Activated CD4-positive, alpha-beta T cell treated with anti-CD3 and anti-CD28 coated beads, Interleukin-2, amount 50 U/mL, for 24 hours (primary cell): Measurements from ENCODE around the gene STARD3.

ENCODE experiments used
- DNase-seq, 2 donors: peaks; one replicate each; pipeline ENCODE4 v3.0.0-alpha.2; 2020; ENCODE audit warnings: low read depth in 1 of 2, low spot score in 1 of 2

Gene STARD3

GRCh38 chr17:39658346-39658745 lies 21.4 kb downstream of the STARD3 start:
- no peak for DNase-seq

DNA sequence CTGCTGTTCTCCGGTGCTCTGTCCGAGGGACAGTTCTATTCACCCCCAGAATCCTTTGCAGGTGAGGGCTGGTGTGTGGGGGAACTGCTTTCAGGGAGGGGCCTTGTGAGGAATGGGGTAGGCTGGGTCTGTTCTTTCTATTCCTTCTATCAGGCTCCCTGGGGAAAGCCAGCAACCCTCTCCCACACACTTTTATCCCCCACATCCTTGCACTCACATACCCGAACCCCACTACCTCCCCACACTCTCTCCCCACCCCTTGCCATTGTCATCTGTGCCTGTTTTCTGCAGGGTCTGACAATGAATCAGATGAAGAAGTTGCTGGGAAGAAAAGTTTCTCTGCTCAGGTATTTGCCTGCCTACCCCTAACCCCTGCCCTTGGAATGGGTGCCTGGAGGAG lies 21.8 kb downstream of the STARD3 start:
- DNase-seq: no peak

- DNase-seq: no peak
Measured at GRCh38 chr17:39659279-39660010, 22.5 kb downstream of the STARD3 start.

GRCh38 chr17:39660011-39660360 lies 23.0 kb downstream of the STARD3 start:
- DNase-seq: no peak

DNA sequence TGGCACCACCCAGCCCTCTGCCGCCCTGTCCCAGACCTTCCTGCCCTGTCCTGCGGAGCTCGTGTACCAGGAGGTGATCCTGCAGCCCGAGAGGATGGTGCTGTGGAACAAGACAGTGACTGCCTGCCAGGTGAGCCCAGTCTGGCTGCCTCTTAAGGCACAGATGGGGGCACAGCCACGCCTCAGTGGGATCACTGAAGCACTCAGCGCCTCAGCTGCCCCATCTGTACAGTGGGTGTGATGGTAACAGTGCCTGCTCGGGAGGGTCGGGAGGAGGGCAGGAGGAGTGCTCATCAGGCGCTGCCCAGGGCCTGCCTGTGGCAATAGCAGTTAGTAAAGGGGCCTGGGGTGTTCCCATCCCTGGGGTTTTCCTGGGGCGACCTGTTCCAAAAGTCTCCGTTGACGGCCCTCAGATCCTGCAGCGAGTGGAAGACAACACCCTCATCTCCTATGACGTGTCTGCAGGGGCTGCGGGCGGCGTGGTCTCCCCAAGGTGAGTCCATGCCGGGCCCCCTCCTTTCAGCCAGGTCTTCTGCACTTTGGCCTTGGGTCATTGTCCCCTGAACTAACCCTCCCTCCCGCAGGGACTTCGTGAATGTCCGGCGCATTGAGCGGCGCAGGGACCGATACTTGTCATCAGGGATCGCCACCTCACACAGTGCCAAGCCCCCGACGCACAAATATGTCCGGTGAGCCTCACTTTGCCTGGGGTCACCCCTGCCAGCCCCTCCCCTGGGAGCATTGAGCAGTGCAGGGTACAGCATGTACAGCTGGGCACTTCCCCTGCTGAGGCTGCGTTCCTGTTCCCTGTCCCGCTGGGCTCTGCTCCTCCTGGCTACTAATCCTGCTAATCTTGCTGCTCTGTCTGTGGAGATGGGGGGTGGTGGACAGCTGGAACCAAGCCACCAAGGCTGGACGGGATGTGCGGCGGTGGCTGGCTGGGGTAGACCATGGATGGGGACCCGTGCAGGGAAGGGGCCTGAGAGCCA lies 23.7 kb downstream of the STARD3 start:
- DNase-seq: no peak

- DNase-seq: no peak
Measured at GRCh38 chr17:39661744-39662541, 25.0 kb downstream of the STARD3 start.

GRCh38 chr17:39662551-39663339 lies 25.8 kb downstream of the STARD3 start:
- no peak for DNase-seq

DNA sequence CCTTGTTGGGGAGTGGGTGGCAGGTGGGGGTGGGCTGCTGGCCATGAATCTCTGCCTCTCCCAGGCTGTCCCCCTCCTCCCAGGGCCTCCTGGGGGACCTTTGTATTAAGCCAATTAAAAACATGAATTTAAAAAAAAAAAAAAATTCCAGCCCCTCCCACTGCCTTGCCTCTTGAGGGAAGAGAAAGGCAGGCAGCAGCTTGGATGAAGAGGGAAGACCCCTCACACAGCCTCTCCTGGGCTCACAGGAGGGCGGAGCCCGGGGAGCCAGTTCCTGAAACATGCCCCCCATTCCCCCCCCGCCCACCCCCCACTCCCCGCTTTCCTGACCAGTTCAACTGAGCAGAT lies 26.4 kb downstream of the STARD3 start:
- DNase-seq: no peak

DNA sequence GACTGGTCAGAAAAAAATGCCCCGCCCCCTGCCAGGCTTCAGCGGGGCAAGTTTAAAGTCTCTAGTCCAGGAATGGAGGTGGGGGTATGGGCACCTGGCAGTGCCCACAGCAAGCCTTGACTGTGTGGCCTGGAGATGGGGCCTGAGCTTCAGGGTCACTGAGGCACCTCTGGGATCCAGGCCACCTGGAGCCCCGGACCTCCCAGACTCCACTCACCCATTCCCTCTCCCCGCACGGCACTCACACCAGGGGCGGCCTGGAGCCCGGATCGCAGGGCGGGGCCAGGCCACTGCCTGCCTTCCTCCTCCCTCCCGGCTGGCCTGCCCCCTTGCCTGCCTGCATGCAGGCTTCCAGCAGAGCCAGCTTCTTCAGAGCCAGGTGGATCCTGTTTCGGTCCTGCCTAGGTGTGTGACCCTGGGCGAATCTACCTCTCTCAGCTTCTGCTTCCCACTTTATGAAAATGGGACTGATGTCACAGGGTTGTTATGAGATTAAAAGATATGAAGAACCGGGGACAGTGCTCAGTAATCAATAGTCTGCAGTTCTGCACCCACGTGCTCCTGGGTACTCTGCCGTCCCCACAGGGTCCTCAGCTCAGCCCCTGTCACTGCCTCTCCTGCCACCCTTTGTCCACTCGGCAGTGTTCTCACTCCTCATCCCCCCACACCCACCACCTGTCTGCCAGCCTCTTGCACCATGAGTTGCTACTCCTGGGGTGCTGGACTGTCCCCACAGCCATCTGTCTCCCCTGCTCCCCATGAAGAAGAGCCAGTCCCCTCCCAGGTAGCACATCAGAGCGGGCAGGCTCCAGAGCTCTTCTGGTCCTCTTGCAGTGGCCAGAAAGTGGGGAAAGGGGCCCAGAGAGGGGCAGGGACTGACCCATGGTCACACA lies 27.0 kb downstream of the STARD3 start:
- no peak for DNase-seq

DNA sequence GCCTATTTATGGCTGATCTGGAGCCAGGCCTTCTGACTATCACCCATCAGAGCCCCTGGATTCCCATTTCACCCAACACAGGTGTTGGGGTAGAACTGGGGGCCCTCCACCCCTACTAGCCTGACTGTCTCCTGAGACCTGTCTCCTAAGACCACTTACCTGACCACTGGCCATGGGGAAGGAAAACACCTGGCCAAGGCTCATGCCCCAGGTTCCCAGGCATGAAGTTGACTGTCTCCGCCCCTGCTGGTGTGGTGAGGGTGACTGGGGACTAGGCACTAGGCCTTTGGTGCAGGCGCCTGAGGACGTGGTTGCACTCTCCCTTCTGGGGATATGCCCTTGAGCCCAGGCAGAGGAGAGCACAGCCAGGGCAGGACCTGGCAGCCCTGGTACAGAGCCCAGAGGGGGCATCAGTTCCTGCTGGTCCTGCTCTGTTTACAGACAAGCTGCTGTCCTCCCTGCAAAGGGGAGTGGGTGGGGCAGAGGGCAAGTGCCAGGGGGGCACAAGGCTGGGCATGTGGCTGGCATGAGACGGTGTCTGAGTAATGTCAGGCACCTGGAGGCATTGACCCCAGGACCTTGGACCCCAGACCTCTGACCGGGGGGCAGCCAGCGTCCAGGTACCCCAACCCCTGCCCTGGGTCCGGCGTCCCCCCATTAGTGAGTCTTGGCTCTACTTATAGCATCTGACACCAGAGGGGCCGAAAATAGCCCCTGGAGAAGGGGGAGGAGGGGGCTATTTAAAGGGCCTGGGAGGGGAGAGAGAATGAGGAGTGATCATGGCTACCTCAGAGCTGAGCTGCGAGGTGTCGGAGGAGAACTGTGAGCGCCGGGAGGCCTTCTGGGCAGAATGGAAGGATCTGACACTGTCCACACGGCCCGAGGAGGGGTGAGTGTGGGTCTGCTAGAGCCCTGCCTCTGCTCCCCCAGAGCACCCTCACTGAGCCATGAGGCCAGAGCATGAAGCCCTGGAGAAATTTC lies 27.9 kb downstream of the STARD3 start, which contains the start of gene TCAP:
Gene TCAP, plus strand, starts transcription at position 769 of the 981 bp plus-strand sequence. Its CDS starts 11 bp downstream, at position 780.
- no peak for DNase-seq

DNA sequence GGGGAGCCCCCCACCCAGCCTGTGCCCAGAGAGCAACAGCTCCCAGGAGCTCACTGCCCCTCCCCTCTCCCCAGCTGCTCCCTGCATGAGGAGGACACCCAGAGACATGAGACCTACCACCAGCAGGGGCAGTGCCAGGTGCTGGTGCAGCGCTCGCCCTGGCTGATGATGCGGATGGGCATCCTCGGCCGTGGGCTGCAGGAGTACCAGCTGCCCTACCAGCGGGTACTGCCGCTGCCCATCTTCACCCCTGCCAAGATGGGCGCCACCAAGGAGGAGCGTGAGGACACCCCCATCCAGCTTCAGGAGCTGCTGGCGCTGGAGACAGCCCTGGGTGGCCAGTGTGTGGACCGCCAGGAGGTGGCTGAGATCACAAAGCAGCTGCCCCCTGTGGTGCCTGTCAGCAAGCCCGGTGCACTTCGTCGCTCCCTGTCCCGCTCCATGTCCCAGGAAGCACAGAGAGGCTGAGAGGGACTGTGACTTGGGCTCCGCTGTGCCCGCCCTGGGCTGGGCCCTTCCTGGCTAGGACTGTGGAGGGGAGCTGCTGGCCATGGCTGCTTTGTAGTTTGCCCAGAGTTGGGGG lies 28.8 kb downstream of the STARD3 start:
- no peak for DNase-seq

- no peak for DNase-seq
Measured at GRCh38 chr17:39666231-39666600, 29.3 kb downstream of the STARD3 start.

DNA sequence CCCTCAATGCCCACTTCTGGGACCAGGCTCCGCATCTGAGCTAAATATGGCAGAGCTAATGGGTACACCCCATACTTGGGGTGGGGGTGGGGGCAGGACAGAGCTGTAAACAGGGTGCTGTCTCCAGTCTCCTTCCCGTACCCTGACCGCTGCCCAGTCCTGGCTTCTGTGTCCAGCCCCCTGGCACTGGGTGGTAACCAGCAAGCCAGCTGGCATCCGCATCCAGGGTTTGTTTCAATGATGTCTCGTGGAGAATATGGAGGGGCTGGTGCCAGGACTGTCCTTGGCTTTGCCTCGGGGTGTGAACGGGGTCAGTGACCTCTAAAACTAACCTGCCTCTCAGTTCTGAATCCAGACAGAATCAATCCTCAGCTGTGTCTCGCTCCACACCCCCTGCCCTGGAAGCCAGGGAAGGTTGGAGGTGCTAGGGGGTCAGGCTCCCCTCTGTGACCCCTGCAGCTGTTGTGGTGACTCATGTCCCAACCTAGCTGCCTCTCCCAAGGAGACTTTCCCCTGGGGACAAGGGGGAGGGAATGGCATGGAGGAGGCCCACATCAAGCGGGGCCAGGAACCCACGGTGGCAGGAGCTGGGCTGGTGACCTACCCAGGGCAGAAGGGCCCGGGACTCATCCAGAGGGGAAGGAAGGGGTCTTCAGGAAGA lies 29.8 kb downstream of the STARD3 start:
- no peak for DNase-seq

DNA sequence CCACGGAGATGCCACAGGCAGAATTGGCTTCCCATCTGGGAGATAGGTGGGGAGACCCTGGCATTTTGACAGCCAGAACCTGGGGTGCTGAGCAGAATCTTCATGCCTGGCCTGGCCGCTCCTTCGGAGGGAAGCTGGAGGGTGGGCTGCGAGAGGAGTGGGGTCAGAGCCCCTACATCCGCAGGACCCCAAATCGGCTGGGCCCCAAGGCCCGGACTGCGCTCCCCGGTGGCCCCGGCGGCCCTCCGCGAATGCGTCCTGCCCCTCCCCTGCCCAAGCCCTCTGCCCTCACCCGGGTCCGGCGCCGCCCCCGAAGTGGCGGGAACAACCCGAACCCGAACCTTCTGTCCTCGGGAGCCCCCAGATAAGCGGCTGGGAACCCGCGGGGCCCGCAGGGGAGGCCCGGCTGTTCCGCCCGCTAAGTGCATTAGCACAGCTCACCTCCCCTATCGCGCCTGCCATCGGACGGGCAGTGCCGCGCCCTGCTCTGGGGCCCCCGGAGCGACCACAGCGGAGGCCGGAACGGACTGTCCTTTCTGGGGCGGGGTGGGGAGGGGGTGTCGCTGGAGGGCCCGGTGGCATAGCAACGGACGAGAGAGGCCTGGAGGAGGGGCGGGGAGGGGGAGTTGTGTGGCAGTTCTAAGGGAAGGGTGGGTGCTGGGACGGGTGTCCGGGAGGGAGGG lies 30.5 kb downstream of the STARD3 start:
- DNase-seq: no peak

GRCh38 chr17:39667945-39668924 lies 31.3 kb downstream of the STARD3 start, which contains the start of gene PNMT:
PNMT (plus strand) TSS chr17:39668453; CDS start chr17:39668476, 23 bp downstream.
- DNase-seq: peak; percentile 50 to 58
